Measurements from ENCODE around the gene CDC73.

DNA sequence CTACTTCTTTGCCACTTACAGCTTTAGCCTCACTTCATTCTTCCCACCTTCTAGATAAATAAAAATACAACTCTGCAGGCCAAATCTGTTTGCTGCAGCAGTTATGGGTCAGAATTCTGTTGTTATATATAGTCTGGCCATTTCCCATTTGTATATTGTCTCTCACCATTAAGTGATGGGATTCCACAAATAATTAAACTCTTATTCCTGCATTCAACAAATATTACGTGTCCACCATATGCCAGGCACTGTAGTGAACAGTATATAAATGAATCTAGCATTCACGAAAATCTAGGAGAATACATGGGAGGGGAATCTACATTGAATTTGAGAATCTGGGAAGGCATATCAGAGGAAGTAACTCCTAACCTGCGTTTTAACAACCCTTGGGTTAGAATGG is 11.0 kb upstream of the CDC73 start:
- TF ChIP-seq SPI1 (IDR thresholded peaks at IDR 0.05; ENCODE audit: borderline replicate concordance, low read depth, low read length) (no peak), ADNP (tag; IDR thresholded peaks at IDR 0.05) (no peak), ZFX (CRISPR knock-in tag; IDR thresholded peaks at IDR 0.05) (no peak), NCOA1 (IDR thresholded peaks at IDR 0.05; ENCODE audit: low read depth) (no peak), FOXA1 (IDR thresholded peaks at IDR 0.05; ENCODE audit: borderline replicate concordance) (no peak), REST (IDR thresholded peaks at IDR 0.05; ENCODE audit: borderline replicate concordance) (no peak), REST (CRISPR knock-in tag; IDR thresholded peaks at IDR 0.05; ENCODE audit: low read depth) (no peak)
